GM18909 (cell line): ENCODE data around the gene WASHC3.
"Not testable (repeated sequence)": the region's sequence is repeated elsewhere in the genome, so short reads cannot be mapped to it uniquely, and the experiment has no call there.

Experiments used
- ATAC-seq: cut with Tn5 transposase; IDR thresholded peaks from one replicate; pipeline ENCODE4 v1.9.1; 2021; ENCODE audit warnings: mild to moderate bottlenecking; ENCODE audit not compliant: unreplicated experiment, poor library complexity

Gene WASHC3

DNA sequence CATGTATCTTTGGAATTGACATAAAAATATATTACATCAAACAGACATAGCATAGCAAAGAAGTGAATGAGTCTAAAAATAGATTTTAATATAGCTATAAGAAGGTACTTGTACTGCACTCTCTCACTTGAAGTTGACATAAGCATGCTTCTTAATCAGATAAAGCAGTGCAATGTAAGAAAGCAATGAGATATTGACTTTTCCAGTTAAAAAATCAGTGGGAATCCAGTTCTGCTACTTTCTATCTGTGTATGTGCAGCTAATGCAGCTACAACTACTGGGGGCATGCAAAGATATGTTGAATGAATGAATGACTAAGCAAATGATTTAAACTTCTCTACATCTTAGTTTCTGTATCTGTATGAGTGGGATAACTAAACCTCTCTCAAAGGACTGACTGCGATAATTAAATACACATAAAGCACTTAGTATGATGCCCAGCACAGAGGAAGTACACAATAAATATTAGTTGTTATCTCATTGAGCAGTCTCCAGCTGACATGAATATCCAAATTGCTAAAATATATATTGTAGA is 10.3 kb downstream of the WASHC3 start:
- no peak for ATAC-seq

DNA sequence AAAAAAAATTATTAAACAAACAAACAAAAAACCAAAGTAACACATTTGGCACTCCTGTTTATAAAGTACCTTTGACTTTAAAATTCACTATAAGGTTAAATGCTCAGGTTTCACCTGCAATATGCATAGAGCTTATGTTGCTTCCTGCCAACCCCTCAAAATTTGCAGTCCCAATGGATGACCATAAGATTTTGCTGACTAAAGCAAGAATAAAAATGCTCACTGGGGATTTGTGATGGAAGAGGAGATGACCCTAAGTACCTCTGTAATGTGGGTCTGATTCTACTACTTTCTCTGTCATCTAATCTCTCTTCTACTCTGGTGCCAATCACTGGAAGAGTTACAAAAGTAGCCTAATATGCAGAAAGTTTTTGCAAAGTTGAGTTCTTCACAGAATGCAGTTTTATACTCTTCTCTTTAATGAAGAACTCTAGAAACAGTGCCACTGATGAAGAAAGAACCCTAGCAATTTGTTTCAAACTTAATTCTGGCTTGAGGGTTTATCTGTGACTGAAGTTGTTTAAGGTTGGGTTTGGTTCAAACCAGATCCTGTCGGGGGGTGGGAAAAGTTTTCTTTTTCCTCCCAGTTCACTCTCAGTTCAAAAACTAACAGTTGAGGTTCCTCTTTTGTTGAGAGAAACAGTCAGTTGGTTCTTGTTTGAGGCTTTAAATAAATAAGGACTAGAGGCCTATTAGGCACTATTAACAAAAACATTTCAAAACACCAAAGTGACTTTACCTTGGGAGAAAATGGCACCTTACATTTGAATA is 10.9 kb downstream of the WASHC3 start:
- no peak for ATAC-seq

DNA sequence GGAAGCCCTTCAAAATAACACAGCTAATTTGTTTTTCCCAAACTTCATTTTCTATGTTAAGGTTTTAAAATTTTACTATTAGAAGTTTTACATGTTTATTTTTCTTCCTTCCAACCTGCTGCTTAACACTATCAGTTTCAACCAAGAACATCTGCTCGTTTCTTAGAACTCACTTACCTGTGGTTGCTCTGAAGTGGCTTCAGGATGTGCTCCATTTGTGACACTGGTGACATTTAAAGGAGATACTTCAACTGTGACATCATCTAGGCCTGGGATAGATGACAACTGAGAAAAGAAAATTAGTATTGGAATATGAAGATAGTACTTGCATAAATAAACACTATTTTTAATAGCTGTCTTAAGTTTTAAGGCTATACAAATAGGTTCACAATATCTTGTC is 17.9 kb downstream of the WASHC3 start:
- peak; percentile 66 for ATAC-seq

DNA sequence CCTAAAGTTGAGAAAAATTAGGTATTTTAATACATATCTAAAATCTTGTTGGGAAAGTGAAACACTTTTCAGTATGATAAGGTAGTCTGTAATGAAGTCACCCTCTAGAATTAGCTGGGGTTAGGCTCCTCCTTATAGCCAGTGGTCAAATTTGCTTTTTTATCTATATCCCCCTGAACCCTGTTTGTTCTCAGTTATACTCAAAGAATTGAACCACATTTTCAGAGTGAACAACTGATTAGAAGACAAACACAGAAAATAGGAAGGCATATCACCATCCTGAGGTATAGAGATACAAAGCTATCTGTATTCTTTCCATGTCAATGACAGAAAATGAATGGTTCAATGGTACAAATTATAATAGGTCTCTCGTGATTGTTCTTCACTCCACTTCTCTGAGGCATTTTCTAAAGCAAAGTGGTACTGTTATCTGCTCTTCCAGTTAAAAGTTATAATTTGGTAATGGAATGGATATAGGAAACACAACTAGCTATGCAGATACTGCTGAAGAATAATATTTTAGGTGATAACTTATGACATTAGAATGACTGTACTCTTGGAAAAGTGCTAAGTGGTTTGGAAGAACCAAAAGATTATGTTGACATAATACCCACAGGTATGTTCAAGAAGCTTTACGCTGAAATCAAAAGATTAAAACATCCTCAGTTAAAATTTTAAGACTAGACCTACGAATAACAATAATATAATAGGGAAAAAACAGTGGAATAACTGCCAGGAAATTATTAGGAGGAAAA is 27.6 kb downstream of the WASHC3 start:
- ATAC-seq = no peak

DNA sequence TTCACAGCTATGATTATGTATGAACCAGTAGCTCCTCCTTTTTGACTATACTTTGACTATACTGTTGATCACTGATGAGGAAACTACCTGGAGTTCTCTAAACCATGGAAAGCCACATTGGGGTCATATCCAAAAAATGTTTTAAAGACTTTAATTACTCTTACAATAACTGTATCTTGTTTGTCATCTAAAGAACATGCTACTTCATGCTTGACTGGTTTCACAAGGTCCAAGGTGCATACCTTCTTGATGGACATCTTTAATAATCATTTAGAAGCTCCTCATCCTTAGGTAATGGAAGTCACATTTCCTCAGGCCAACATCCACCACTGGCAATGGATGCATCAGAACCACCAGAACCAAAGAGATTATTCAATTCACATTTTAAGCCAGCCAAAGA is 29.9 kb downstream of the WASHC3 start:
- ATAC-seq = no peak

DNA sequence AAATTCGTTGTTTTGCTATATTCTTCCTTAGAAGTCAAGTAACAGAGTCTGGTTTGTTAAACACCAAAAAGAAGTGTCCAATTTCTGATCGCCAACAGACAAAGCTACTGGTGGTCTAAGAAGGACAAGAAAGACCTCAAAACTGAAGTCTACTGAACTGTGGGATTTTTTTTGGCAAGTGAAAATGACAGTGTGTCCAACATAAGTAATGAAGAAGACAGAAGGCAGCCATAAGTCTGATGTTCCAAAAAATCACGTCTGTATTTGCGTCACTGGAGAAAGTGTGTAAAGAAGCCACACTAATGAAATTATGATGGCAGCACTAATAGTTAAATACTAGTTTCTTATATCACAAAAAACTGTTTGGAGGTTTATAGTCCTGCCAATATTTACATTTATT is 32.6 kb downstream of the WASHC3 start:
- no peak for ATAC-seq

DNA sequence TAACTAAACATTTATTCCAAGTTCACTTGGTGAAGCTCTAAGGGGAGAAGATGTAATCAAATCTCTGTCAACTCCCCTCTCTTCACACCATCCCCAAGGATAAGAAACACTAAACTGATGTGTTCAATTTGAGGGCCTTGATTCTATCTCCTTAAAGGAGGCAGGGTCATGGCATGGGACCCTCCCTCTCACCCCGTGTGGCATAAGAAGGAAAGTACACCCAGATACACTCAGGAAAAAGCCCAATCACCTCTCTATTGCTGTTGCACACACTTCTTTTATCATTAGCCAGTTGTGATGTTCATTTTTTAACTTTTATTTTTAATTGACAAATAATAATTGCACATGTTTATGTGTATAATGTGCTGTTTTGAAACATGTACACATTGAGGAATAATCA is 35.1 kb downstream of the WASHC3 start:
- ATAC-seq = no peak

DNA sequence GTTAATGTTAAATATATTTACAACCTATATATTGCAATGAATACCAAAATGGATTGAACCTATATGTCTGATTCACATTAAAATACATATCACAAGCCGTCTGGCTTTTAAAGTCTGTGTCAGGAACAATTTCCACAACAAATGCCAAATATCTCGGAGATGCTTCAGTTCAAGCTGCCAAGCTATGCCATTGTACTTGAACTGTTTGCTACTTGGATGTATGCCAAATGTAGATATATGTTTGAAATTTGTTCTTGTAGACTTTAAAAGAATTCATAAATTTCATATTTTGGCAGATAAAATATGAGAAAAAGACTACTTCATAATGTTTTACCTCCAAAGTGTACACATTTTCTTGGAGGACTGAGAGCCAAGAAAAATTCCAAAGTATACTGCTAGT is 37.0 kb downstream of the WASHC3 start:
- ATAC-seq = no peak

DNA sequence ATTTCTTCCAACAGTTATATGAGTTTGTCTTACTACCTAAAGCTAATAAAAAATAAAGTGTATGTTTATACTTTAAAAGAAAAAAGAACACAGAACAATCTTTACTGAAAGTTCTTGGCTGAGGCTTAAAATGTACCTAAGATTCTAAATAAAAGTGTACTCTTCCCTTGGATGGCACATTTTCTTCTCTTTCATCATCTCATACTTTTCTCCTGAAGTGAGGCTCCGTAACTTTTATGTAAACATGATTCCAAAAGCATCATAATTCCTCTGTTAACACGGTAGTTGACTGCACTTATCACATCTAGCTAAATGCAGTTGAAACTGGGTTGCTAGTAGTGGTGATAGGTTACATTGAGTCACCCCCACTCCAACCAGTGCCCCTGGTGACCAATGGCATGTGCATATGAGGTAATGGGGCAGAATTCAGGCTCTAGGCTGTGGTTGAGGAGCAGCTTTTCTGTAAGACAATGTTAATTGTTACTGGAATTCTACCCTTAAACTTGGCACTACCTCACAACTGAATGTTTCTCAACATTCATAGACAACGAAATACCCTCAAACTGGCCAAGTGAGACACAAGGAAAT is 38.4 kb downstream of the WASHC3 start:
- ATAC-seq = no peak

DNA sequence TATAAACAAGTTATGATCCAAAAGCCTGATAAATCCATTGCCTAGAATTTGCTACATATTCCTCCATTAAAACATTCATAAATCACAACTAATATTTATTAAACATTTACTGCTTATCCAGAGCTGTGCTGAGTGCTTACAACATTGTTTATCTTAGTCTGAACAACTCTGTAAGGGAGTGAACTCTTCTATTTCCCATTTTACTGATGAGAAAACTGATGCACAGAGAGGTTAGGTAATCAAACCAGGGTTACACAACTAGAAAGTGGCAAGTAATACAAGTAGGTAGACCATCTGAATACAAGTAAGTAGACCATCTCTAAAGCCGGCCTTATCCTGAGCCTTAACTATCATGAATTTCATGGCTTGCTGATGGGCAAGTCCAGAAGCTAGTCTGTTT is 39.5 kb downstream of the WASHC3 start:
- ATAC-seq = no peak

DNA sequence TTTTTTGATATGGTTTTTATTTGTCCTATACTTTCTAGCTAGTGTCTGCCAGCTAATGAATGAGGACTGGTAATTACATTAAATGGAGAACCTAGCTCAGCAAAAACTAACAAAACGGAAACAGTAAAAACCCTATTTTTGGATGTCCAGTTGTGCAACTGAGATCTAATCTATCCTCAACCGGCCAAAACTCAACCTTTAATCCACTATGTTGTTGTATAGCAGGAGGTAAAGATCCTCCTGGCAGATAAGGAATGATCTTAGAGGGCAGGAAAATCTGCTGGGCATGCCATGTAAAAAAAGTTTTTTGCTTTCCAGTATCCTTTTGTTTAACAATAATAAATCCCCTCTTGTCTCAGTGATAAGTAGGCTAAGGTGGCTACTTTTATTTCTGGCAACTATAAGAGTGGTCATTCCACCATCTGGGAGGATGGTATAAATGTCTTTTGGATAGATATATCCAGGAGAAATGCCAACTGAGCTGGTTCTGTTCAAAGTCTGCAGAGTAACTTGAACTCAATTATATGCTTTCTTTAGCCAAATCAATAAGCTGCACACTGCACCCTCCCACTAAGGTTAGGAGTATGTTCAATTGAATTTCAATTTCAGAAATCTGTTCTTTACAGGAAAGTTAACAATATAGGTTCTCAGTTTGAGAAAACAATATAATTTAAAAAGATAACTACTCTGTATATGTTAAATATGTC is 40.1 kb downstream of the WASHC3 start:
- no peak for ATAC-seq

DNA sequence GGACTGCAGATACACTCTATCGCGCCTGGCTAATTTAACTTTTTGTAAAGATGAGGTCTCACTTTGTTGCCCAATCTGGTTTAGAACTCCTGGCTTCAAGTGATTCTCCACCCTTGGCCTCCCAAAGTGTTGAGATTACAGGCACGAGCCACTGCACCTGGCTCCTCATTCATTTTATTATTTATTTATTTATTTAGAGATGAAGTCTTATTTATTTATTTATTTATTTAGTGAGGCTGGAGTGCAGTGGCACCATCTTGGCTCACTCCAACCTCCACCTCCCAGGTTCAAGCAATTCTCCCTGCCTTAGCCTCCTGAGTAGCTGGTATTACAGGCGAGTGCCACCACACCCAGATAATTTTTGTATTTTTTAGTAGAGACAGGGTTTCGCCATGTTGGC is 43.2 kb downstream of the WASHC3 start:
- not testable (repeated sequence) for ATAC-seq

DNA sequence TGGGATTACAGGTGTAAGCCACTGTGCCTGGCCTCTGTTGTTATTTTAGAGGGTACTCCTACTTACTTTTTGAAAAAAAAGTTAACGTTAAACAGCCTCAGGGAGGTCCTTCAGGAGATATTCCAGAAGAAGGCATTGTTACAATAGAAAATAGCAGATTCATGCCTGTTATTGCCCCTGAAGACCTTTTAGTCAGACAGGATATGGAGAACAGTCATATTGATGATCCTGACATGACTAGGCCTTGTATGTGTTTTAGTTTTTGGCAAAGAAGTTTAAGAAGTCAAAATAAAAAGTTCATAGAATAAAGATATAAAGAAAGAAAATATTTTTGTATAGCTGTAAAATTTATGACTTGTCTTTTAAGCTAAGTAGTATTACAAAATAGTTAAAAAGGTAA is 45.3 kb downstream of the WASHC3 start:
- no peak for ATAC-seq

DNA sequence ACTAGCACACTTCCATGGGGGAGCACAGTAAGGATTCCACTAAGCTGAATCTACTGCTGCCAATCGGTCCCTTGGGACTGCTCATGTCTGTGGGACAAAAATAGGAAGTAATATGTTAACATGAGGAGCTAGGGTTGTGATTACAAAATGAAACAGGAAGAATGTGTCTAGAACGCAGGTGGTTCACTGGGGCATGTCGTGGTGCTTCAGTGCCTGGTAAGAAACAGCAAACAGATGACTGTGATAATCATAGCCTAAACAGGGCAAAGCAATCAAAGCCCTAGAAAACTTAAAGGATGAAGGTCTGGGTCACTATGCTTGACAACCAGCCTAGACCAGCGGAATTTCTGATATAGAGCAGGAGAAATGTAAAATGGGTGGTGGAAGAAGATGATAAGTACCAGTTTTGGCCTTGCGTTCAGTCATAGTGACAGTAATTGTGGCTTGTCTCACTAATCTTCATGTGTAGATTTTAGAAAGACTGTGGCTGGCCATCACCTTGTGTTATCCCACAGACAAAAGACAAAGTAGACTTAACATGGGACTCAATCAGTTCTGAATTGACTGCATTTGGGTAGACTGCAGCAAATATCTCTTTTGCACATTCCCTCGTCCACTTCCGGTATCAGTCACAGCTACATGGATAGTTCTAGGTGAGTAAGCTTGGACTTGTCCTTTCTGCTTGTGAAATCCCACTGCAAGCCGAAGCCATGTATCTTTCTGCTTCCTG is 51.4 kb downstream of the WASHC3 start:
- peak; percentile 93 for ATAC-seq

DNA sequence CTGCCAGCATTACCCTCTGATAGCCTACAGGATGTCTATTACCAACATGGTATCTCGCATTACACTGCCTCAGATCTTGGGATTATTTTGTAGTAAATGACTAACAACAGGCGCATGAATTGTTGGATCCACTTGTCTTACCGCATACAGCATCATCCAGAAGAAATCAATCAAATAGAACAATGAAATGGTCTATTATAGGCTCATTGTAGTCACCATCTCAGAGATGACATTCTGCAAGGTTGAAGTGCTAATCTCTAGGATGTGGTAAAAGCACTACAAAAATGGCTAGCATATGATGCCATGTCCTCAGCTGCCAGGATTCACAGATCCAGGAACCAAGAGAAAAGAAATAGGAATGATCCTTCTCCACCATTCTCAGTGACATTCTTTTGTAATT is 52.0 kb downstream of the WASHC3 start:
- ATAC-seq = peak; percentile 17

DNA sequence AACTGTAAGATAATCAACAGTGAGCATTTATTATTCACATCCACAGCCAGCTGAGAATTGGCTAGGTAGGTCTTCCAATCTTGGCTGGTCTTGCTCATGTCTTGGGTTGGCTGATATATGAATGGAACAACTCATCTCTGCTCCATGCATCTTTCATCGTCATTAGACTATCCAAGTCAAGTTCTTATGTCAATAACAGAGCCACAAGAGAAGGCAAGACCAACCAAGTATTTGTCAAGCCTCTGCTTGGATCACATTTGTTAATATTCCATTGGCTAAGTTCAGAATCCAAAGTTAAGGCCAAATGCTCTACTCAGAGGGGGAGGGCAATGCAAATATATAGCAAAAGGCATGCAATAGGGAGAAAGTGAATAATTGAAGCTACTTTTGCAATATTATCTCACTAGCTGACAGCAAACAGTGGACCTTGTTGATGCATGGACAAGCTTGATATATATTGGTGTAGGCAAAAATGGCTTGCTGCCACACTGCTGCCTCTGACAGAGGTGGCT is 53.1 kb downstream of the WASHC3 start:
- ATAC-seq = no peak

DNA sequence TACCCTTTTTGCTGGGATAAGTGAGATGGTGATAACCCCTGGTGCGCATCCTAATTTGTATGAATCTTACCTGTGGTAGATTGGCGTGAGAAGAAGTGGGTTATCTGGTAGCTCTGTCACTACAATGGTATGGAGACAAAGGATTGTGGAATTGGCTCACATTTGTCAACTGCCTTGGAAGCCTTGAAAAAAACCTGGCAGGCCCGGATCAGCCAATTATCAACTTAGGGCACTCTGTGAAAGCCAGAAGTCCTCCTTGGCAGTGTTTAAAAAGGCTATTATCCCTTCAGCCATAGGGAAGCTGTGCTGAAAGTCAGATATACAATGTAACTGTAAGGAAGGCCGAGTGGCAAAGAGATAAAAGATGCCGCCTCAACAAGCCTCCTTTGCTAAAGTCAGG is 56.5 kb downstream of the WASHC3 start:
- ATAC-seq = no peak

DNA sequence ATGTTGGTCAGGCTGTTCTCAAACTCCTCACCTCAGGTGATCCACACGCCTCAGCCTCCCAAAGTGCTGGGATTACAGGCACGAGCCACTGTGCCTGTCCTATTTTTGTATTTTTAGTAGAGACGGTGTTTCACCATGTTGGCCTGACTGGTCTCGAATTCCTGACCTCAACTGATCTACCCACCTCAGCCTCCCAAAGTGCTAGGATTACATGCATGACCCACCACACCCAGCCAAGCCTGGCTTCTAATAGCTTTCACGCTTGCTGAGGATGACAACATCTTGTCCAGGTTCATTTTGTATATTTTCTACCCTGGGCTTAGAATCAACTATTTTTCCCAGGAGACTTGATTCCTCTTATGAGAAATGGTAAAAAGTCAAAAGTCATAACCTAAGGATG is 64.7 kb downstream of the WASHC3 start:
- ATAC-seq = no peak

DNA sequence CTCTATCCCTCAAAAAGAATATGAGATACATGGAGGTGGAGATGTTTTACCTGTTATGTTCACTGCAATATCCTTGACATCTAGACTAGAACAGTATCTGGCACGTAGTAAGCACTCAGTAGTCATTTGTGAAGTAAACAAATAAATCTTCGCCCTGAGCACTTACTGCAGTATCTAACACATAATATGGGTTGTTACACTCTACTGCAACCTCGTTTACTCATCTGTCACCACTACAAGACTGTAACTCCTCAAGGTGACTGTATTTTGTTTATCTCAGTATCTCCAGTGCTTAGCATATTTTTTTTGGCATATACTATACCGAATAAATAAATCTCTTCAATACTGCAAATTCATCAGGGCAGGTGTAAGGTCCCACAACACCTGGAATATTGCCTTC is 66.1 kb downstream of the WASHC3 start:
- no peak for ATAC-seq

DNA sequence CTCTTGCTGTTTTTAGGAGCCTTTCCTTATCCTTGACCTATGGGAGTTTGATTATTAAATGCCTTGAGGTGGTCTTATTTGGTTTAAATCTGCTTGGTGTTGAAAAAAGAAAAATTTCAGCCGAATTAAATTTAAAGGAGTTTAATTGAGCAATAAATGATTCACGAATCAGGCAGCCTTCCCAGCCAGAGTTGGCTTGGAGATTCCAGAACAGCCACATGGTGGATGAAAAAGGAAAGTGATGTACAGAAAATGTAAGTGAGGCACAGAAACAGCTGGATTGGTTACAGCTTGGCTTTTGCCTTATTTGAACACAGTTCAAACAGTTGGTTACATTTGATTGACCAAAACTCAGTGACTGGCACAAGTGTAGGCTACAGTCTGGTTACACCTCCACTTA is 69.7 kb downstream of the WASHC3 start:
- ATAC-seq = no peak
